Spleen (tissue), 7 donors: Measurements from ENCODE around the gene KIAA0319L.

Experiments used
- POLR2A ChIP-seq, 3 donors: fragments of 450-650 bp; IDR thresholded peaks; one replicate each; pipeline ENCODE4 v1.5.1; 2017; ENCODE audit warnings: antibody characterized with exemption in 3 of 3, mild to moderate bottlenecking in 1 of 3
- POLR2AphosphoS5 ChIP-seq, 3 donors: sonication (generic); formaldehyde crosslinking; IDR thresholded peaks; one replicate each; pipeline ENCODE4 v1.5.1; 2017; ENCODE audit warnings: antibody characterized with exemption in 3 of 3
- TF ChIP-seq, protein P1 (sequence below), 11 experiments: fragments of 200-600 bp in 7 of 11; fragments of 450-650 bp in 4 of 11; sonication (generic) in 4 of 11; IDR thresholded peaks in 8 of 11; conservative IDR thresholded peaks in 3 of 11; 1 replicate in 7 of 11; 2 replicates in 4 of 11; pipeline versions ENCODE4 v1.4.0 to v1.8.0; 2016 to 2021; ENCODE audit warnings: antibody characterized with exemption in 11 of 11, inconsistent platforms in 4 of 11, mild to moderate bottlenecking in 1 of 11
- donor health status: DM: no; HTN: no; CAD: no; lungs with moderate emphysema.
- donor health status: DM: no; HTN: no; CAD: no.
- donor health status: DM: no; HTN: no; CAD: no.

DNA sequence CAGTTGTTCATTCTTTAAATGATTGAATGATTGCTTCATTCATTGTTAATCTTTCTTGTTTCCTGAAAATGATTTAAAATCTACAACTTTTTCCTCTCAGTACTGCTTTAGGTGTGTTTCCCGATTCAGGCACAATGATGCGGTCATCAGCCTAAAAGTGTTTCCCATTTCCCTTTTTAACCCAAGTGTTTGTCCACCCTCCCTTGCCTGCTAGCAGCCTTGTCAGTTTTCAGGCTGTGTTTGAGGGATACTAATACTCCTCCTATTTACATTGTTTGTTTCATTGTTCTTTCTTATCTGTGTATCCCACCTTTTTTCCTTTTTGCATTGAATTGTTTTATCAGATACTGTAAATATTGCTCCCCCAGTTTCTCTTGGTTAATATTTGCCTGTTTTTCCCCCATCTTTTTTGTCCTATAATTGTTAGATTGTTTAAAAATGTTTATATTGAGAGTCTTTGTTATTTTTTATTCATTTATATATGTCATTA lies 131.1 kb downstream of the KIAA0319L start:
- TF ChIP-seq POLR2A (IDR thresholded peaks at IDR 0.05) (no peak), POLR2AphosphoS5 (IDR thresholded peaks at IDR 0.05) (no peak)
- TF ChIP-seq, protein P1, sequence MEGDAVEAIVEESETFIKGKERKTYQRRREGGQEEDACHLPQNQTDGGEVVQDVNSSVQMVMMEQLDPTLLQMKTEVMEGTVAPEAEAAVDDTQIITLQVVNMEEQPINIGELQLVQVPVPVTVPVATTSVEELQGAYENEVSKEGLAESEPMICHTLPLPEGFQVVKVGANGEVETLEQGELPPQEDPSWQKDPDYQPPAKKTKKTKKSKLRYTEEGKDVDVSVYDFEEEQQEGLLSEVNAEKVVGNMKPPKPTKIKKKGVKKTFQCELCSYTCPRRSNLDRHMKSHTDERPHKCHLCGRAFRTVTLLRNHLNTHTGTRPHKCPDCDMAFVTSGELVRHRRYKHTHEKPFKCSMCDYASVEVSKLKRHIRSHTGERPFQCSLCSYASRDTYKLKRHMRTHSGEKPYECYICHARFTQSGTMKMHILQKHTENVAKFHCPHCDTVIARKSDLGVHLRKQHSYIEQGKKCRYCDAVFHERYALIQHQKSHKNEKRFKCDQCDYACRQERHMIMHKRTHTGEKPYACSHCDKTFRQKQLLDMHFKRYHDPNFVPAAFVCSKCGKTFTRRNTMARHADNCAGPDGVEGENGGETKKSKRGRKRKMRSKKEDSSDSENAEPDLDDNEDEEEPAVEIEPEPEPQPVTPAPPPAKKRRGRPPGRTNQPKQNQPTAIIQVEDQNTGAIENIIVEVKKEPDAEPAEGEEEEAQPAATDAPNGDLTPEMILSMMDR (IDR thresholded peaks at IDR 0.05 in 8 of 11, conservative IDR thresholded peaks at IDR 0.05 in 3 of 11) = no peak
